SK-N-SH treated with all-trans-retinoic acid at 6 μM for 48 hours (cell line): ENCODE measurements around the gene BAG5.

ENCODE experiments used
- ATAC-seq: fragments of 200-7000 bp; cut with Tn5 transposase; 3 replicates; pipeline ENCODE4 v1.9.1; 2020; ENCODE audit warnings: mild to moderate bottlenecking, moderate library complexity
- ARNTL ChIP-seq: fragments of 450-650 bp; formaldehyde crosslinking; IDR thresholded peaks from 2 replicates; pipeline ENCODE4 v1.5.0; 2020; ENCODE audit warnings: low read depth, mild to moderate bottlenecking, moderate library complexity, borderline replicate concordance
- BACH2 ChIP-seq: fragments of 250-450 bp; sonication (Bioruptor Pico); IDR thresholded peaks from 2 replicates; pipeline ENCODE4 v1.9.0; 2021; ENCODE audit warnings: mild to moderate bottlenecking, borderline replicate concordance
- CSDC2 ChIP-seq: fragments of 250-450 bp; sonication (Bioruptor Pico); IDR thresholded peaks from 2 replicates; pipeline ENCODE4 v1.5.0; 2020; ENCODE audit warnings: mild to moderate bottlenecking, moderate library complexity
- ESRRG ChIP-seq: fragments of 250-450 bp; sonication (Bioruptor Pico); IDR thresholded peaks from 2 replicates; pipeline ENCODE4 v1.6.1; 2021; ENCODE audit warnings: mild to moderate bottlenecking
- GLIS3 ChIP-seq: fragments of 250-450 bp; sonication (Bioruptor Pico); IDR thresholded peaks from 2 replicates; pipeline ENCODE4 v1.5.0; 2020; ENCODE audit warnings: mild to moderate bottlenecking, moderate library complexity
- ISL1 ChIP-seq: fragments of 250-450 bp; sonication (Bioruptor Pico); IDR thresholded peaks from 2 replicates; pipeline ENCODE4 v2.1.2; 2022; ENCODE audit warnings: mild to moderate bottlenecking, moderate library complexity
- PPARA ChIP-seq: fragments of 250-450 bp; sonication (Bioruptor Pico); IDR thresholded peaks from 2 replicates; pipeline ENCODE4 v1.5.0; 2020; ENCODE audit warnings: mild to moderate bottlenecking, borderline replicate concordance
- RARB ChIP-seq: fragments of 250-450 bp; sonication (Bioruptor Pico); IDR thresholded peaks from 2 replicates; pipeline ENCODE4 v1.8.0; 2021; ENCODE audit warnings: mild to moderate bottlenecking, moderate library complexity
- TOX ChIP-seq: fragments of 250-450 bp; sonication (Bioruptor Pico); IDR thresholded peaks from 2 replicates; pipeline ENCODE4 v1.8.0; 2021; ENCODE audit warnings: mild to moderate bottlenecking, moderate library complexity, borderline replicate concordance
- ZC3H10 ChIP-seq: fragments of 250-450 bp; sonication (Bioruptor Pico); IDR thresholded peaks from 2 replicates; pipeline ENCODE4 v1.5.1; 2021; ENCODE audit warnings: mild to moderate bottlenecking, moderate library complexity
- ZFP30 ChIP-seq: fragments of 450-650 bp; formaldehyde crosslinking; IDR thresholded peaks from 2 replicates; pipeline ENCODE4 v1.5.0; 2022; ENCODE audit warnings: mild to moderate bottlenecking, moderate library complexity
- ZNF70 ChIP-seq: fragments of 450-650 bp; formaldehyde crosslinking; IDR thresholded peaks from 2 replicates; pipeline ENCODE4 v1.5.0; 2020; ENCODE audit warnings: mild to moderate bottlenecking, moderate library complexity
- ZNF8 ChIP-seq: fragments of 450-650 bp; formaldehyde crosslinking; IDR thresholded peaks from 2 replicates; pipeline ENCODE4 v1.5.0; 2020; ENCODE audit warnings: mild to moderate bottlenecking, moderate library complexity
- TF ChIP-seq, protein P1 (sequence below): fragments of 250-450 bp; sonication (Bioruptor Pico); IDR thresholded peaks from 2 replicates; pipeline ENCODE4 v1.5.0; 2020; ENCODE audit warnings: mild to moderate bottlenecking, moderate library complexity
- TF ChIP-seq, protein P2 (sequence below): fragments of 250-450 bp; sonication (Bioruptor Pico); IDR thresholded peaks from 2 replicates; pipeline ENCODE4 v1.8.0; 2021; ENCODE audit warnings: low read depth, mild to moderate bottlenecking, moderate library complexity, borderline replicate concordance
- TF ChIP-seq, protein P3 (sequence below): fragments of 250-450 bp; sonication (Bioruptor Pico); IDR thresholded peaks from 2 replicates; pipeline ENCODE4 v1.5.1; 2020; ENCODE audit warnings: low read depth, mild to moderate bottlenecking, moderate library complexity
- TF ChIP-seq, protein P4 (sequence below): fragments of 250-450 bp; sonication (Bioruptor Pico); IDR thresholded peaks from 2 replicates; pipeline ENCODE4 v1.5.1; 2021; ENCODE audit warnings: mild to moderate bottlenecking, moderate library complexity

BAG5 gene

DNA sequence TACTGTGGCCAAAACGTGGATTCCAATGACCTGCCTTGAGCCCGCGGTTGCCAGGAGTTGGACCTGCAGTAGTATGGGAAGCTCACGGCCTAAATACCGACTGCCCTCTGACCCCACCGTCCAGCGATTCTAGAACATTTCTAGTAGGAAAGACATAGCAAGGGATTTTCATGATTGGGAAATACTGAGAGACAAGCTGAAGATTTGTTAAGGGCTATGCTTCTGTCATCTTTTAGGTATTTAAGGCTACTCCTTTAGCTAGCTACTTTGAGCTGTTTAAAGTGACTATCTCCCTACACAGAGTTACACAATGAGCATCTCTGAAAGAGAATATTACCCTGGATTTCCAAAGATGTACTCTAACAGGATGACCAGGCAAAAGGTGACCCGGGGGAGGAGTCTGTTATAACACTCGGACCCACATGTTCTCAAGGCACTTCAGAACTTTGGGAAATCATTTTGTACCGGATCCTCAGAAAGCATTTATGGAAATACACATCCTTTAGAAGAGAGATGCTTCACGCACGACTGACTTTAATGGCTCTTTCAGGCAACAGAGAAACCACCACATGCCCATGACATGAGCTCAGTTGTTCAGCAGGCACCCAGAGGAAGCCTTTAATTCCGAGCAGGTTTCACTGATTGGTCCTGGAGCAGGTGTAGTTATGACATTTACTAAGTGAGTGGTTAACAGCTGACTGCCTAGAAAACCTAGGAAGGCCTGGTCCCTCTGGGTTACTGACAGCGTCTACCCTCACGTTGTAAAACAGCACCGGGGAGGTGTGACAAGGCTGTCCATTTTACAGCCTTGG, 4.2 kb downstream of the BAG5 start (continued):
- TF ChIP-seq, protein P1, sequence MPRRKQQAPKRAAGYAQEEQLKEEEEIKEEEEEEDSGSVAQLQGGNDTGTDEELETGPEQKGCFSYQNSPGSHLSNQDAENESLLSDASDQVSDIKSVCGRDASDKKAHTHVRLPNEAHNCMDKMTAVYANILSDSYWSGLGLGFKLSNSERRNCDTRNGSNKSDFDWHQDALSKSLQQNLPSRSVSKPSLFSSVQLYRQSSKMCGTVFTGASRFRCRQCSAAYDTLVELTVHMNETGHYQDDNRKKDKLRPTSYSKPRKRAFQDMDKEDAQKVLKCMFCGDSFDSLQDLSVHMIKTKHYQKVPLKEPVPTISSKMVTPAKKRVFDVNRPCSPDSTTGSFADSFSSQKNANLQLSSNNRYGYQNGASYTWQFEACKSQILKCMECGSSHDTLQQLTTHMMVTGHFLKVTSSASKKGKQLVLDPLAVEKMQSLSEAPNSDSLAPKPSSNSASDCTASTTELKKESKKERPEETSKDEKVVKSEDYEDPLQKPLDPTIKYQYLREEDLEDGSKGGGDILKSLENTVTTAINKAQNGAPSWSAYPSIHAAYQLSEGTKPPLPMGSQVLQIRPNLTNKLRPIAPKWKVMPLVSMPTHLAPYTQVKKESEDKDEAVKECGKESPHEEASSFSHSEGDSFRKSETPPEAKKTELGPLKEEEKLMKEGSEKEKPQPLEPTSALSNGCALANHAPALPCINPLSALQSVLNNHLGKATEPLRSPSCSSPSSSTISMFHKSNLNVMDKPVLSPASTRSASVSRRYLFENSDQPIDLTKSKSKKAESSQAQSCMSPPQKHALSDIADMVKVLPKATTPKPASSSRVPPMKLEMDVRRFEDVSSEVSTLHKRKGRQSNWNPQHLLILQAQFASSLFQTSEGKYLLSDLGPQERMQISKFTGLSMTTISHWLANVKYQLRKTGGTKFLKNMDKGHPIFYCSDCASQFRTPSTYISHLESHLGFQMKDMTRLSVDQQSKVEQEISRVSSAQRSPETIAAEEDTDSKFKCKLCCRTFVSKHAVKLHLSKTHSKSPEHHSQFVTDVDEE (CRISPR knock-in tag), result no peak
- no peak for TF ChIP-seq ESRRG (CRISPR knock-in tag)
- TF ChIP-seq CSDC2, result no peak

DNA sequence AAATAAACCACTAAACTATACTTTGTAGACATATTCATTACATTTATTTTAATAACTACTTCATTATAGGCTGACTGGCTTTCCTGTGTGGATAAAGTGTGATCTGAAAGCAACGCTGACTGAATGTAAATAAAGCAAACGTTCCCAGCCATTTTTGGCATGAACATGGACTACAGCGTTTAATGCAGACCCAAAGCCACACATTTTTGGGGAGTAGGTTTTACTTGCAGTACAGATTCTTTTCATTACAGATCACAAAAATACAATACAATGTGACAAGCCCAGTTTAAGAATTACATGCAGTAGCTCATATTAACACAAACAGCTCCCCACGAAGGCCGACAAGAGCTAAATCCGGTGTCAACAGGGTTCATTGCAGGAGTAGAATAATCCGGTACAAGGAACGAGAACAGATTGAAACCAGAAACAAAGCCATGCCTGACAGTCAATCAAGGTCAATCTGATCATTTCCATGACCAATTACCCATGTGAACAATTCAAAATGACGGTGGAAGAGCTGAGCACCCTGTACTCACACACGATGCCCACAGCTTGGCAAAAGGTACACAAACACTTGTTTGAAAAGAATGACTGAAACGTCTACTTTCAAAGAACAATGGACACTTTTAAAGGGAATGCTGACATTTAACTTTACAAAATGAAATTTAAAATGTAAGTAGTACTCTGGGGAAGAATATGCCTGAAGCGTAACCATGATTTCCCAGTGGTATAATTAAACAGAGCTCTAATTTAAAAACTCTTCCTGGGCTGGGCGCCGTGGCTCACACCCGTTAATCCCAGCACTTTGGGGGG, 5.3 kb downstream of the BAG5 start:
- TF ChIP-seq, protein P2, sequence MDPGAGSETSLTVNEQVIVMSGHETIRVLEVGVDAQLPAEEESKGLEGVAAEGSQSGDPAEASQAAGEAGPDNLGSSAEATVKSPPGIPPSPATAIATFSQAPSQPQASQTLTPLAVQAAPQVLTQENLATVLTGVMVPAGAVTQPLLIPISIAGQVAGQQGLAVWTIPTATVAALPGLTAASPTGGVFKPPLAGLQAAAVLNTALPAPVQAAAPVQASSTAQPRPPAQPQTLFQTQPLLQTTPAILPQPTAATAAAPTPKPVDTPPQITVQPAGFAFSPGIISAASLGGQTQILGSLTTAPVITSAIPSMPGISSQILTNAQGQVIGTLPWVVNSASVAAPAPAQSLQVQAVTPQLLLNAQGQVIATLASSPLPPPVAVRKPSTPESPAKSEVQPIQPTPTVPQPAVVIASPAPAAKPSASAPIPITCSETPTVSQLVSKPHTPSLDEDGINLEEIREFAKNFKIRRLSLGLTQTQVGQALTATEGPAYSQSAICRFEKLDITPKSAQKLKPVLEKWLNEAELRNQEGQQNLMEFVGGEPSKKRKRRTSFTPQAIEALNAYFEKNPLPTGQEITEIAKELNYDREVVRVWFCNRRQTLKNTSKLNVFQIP, result no peak
- no peak for TF ChIP-seq GLIS3
- TF ChIP-seq RARB, result no peak
- ATAC-seq, result no peak

DNA sequence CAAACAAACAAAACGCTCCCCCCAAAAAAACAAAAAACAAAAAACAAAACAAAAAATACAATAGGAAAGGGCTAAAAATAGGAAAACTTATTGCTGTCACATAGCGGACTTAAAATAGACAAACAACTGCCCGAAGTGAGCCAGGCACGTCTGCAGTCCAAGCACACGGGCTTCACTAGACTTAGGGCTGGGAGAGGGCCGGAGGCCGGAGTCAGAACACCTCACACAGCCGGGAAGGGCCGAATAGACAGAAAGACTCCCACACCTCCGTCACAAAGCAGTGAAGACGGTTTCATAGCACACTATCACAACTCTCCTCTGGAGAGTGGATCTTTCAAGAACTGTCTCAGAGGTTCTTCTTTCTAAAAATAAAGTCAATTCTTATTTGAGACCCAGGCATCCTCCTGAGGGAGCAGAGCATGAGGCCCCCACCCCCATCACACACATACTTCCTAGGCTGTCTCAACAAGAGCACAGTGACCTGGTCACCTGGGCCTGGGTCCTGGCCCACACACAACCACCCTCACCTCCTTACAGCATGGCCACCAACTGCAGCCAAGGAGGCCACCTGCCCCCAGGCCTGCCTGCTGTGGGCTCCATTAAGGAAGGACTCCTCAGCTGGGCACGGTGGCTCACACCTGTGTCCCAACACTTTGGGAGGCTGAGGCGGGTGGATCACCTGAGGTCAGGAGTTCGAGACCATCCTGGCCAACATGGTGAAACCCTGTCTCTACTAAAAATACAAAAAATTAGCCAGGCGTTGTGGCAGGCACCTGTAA, 6.7 kb downstream of the BAG5 start:
- TF ChIP-seq PPARA (CRISPR knock-in tag) (no peak), ISL1 (no peak), CSDC2 (no peak), ZFP30 (CRISPR knock-in tag) (no peak), ZNF8 (no peak)
- TF ChIP-seq, protein P2, result no peak
- TF ChIP-seq, protein P3, sequence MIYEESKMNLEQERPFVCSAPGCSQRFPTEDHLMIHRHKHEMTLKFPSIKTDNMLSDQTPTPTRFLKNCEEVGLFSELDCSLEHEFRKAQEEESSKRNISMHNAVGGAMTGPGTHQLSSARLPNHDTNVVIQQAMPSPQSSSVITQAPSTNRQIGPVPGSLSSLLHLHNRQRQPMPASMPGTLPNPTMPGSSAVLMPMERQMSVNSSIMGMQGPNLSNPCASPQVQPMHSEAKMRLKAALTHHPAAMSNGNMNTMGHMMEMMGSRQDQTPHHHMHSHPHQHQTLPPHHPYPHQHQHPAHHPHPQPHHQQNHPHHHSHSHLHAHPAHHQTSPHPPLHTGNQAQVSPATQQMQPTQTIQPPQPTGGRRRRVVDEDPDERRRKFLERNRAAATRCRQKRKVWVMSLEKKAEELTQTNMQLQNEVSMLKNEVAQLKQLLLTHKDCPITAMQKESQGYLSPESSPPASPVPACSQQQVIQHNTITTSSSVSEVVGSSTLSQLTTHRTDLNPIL, result no peak
- TF ChIP-seq, protein P4, sequence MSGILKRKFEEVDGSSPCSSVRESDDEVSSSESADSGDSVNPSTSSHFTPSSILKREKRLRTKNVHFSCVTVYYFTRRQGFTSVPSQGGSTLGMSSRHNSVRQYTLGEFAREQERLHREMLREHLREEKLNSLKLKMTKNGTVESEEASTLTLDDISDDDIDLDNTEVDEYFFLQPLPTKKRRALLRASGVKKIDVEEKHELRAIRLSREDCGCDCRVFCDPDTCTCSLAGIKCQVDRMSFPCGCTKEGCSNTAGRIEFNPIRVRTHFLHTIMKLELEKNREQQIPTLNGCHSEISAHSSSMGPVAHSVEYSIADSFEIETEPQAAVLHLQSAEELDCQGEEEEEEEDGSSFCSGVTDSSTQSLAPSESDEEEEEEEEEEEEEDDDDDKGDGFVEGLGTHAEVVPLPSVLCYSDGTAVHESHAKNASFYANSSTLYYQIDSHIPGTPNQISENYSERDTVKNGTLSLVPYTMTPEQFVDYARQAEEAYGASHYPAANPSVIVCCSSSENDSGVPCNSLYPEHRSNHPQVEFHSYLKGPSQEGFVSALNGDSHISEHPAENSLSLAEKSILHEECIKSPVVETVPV (CRISPR knock-in tag), result no peak
- ATAC-seq, result no peak

DNA sequence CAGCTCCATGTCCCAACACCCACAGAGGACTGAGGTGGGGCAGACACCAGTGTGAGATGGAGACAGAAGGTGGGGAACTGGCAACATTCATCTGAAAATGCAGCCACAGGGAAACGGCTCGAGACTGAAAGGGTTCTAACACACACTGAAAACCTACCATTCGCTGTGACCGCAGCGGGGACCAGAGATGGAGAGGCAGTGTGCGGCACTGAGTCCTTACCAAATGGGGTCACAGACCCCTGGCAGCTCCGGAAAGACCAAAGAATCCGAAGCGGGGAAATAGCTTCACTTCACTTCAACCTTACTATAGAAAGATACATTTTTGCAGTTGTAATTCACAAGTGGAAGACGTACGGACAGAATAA, 9.6 kb downstream of the BAG5 start:
- TF ChIP-seq, protein P1 (CRISPR knock-in tag), result no peak
- TF ChIP-seq ARNTL (CRISPR knock-in tag) (no peak), ZC3H10 (CRISPR knock-in tag) (no peak), ZNF8 (no peak), BACH2 (CRISPR knock-in tag) (no peak), CSDC2 (no peak), RARB (no peak), TOX (CRISPR knock-in tag) (no peak), ZFP30 (CRISPR knock-in tag) (no peak), ZNF70 (CRISPR knock-in tag) (no peak), ESRRG (CRISPR knock-in tag) (no peak)
- TF ChIP-seq, protein P2, result no peak
- TF ChIP-seq, protein P4 (CRISPR knock-in tag), result no peak
- ATAC-seq, result no peak
